DMS114 treated with DMSO at 0.1 percent for 48 hours (cell line): ENCODE results near the gene CARS1.
"Not testable (repeated sequence)": the region's sequence is repeated elsewhere in the genome, so short reads cannot be mapped to it uniquely, and the experiment has no call there.

Experiments used
- DNase-seq: peaks from one replicate; lab custom pipeline; 2025; ENCODE audit not compliant: unreplicated experiment; lab: John Stamatoyannopoulos, UW

Gene CARS1

GRCh38 chr11:3090096-3090901 is 33.1 kb upstream of the CARS1 start:
- DNase-seq = no peak

- DNase-seq = no peak
Observed at GRCh38 chr11:3089236-3090061, 32.2 kb upstream of the CARS1 start.

GRCh38 chr11:3088806-3089205 is 31.6 kb upstream of the CARS1 start:
- DNase-seq = no peak

- DNase-seq = no peak
Observed at GRCh38 chr11:3087821-3088800, 30.9 kb upstream of the CARS1 start.

DNA sequence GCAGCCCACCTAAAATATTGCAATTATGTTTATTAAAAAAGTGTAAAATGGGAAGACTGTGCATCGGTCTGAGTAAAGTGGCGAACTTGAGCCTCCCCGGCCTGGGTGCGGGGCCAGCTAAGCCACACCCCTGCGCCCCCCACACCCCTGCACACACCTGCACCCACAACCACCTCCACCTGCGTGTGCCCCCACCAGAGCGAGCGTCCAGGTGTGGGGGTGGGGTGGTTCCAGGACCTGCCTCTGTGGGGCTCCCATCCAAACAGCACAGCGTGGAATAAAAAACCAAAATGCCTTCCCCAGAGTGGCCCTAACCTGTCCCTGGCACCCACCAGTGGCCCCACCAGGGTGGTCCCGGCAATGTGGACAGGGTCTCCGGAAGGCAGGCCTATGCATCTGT is 30.1 kb upstream of the CARS1 start:
- no peak for DNase-seq

DNA sequence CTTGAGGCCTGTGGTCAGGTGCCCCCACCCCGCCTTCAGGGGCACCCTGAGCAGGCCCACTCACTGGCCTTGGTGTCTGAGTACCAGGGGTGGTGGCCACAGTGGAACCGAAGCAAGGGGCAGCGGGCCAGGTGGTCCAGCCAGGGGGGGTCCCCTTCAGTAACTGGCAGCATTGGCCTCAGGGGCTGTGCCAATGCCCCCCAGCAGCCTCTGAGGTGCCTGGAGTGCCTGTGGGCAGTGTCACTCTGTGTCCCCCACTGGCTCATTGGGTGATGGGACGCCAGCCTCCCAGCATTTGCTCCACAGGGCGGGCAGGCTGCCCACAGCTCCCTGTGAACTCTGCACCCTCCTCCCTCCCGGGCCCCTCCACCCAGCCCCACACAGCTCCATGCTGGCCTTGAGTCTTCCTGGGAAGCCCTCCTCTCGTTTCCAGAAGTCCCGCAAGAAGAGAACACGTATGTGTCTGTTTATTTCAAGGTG is 29.5 kb upstream of the CARS1 start:
- no peak for DNase-seq

DNA sequence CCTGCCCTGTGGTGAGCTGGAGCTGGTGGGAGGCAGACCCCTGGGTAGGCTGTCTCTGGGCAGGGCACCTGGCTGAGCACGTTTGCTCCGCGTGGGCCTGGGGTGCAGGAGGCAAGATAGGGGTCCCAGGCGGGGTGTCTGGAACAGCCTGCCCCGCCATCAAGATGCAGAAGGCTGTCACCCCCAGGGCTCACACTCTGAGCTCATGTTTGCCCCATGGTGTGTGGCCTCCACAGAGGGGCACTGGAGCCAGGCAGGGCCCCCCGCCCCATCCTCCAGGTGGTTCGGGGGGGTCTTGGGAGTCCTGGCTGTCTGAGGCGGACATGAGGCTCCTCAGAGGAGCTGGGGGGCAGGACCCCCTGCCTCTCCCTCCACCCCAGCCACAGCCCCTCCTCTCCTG is 28.9 kb upstream of the CARS1 start:
- no peak for DNase-seq

DNA sequence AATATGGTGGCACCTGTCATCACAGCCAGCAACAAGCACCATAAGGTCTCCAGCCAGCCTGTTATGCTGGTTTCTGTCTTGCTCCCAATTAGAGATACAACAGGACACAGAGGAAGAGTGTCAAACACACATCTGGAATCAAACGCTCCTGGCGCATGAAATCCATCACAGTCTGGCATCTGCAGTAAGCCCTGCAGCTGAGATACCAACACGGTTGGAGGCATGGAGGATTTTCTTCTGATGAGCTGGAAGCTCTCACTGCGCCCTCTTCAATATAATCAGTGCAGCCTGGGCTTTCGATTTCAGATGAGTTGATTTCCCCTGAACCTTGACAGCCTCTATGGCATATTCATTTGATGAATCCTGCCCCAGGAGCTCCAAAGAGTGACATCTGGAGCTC is 27.8 kb upstream of the CARS1 start:
- no peak for DNase-seq

GRCh38 chr11:3083321-3083720 is 26.1 kb upstream of the CARS1 start:
- no peak for DNase-seq

DNA sequence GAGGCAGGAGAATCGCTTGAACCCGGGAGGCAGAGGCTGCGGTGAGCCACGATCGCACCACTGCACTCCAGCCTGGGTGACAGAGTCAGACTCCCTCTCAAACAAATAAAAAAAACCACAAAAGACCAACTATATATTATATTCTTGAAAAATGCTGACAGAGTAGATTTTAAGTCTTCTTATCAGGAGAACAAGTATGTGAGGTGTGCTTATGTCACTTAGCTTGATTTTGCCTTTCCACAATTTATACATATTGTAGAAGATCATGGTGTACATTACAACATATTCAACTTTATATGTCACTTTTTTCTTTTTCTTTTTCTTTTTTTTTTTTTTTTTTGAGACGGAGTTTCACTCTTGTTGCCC is 24.1 kb upstream of the CARS1 start:
- no peak for DNase-seq

- no peak for DNase-seq
Observed at GRCh38 chr11:3080733-3081385, 23.6 kb upstream of the CARS1 start.

DNA sequence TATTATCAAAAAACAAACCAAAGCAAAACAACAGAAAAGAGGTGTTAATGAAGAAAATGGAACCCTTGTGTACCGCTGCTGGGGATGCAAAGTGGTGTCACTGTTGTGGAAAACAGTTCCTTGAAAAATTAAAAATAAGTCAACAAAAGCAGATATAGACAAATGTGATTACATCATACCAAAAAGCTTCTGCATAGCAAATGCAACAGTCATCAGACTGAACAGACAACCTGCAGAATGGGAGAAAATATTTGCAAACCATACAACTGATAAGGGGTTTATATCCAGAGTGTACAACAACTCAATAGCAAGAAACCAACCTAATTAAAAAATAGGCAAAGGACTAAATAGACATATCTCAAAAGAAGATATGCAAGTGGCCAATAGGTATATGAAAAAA is 22.9 kb upstream of the CARS1 start:
- no peak for DNase-seq

- DNase-seq = no peak
Observed at GRCh38 chr11:3077846-3078440, 20.7 kb upstream of the CARS1 start.

DNA sequence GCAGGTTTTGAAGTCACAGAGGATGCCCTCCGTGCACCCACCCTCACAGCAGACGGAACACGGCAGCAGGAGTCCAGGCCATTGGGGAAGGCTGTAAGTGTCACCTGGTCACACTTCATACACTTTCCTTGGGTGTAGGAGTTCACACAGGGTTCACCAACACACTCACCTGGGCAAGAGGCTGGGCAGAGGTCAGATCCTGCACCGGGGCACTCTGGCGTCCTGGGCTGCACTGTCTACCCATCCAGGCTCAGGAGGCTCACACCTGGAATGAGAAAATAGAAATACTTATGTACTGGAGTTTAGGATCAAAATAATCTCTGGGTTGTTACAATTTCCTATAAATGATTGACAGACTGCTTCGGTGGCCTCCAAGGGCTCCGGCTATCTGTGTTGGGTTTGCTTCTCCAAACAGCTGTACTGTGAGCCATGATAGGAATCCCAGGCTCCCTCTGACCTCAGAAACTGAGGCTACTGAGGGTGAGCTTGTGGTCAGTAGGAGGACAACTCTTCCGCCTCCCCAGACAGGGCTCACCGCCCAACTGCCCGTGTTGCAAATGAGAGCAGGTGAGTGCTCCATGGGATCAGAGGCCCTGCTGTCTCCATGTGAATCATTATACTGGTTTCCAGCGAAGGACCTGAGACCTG is 20.1 kb upstream of the CARS1 start:
- DNase-seq = no peak

- no peak for DNase-seq
Observed at GRCh38 chr11:3074912-3075589, 17.8 kb upstream of the CARS1 start.

GRCh38 chr11:3073029-3073435 is 15.8 kb upstream of the CARS1 start:
- no peak for DNase-seq

DNA sequence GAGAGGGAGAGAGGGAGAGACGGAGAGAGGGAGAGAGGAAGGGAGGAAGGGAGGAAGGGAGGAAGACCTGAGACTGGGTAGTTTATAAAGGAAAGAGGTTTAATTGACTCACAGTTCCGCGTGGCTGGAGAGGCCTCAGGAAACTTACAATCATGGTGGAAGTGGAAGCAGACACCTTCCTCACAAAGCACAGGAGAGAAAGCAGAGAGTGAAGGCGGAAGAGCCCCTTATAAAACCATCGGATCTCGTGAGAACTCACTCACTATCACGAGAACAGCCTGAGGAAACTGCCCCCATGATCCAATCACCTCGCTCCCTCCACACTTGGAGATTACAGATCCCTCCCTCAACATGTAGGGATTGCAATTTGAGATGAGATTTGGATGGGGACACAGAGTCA is 12.2 kb upstream of the CARS1 start:
- DNase-seq = no peak

- DNase-seq = not testable (repeated sequence)
Observed at GRCh38 chr11:3066308-3066707, 9.1 kb upstream of the CARS1 start.

- DNase-seq = not testable (repeated sequence)
Observed at GRCh38 chr11:3064709-3065108, 7.5 kb upstream of the CARS1 start.
